WTC11 (cell line): ENCODE measurements around the gene DNAH14. TPM values are rescaled to one million over a fixed set of nuclear protein-coding genes. Genes with fewer than 3 reads are reported as not detected.

Experiments
- ATAC-seq: fragments of 200-7000 bp; cut with Tn5 transposase; 2 replicates; pipeline ENCODE4 v1.10.0; 2021; ENCODE audit warnings: mild to moderate bottlenecking, moderate library complexity
- CTCF ChIA-PET: fragments of 300-600 bp; sonication (Branson Sonifier 250); formaldehyde crosslinking; loops from one replicate; lab custom pipeline; 2021; ENCODE audit warnings: antibody characterized with exemption; lab: Charles Lee
- POLR2A ChIA-PET: fragments of 350-600 bp; sonication (Branson Sonifier 250); formaldehyde crosslinking; loops from one replicate; lab custom pipeline; 2021; ENCODE audit warnings: antibody characterized with exemption; lab: Charles Lee
- DNase-seq: peaks from one replicate; pipeline ENCODE4 v3.0.0; 2021; ENCODE audit warnings: low spot score
- H3K27ac Mint-ChIP-seq: 2 replicates; pipeline ENCODE4 v1.8.0; 2021; ENCODE audit warnings: mixed read lengths
- H3K27me3 Mint-ChIP-seq: 2 replicates; pipeline ENCODE4 v1.8.0; 2021; ENCODE audit warnings: low read depth, mild to moderate bottlenecking, moderate library complexity, mixed read lengths
- H3K36me3 Mint-ChIP-seq: 2 replicates; pipeline ENCODE4 v1.8.0; 2021; ENCODE audit warnings: mixed read lengths
- H3K4me1 Mint-ChIP-seq: 2 replicates; pipeline ENCODE4 v1.8.0; 2022; ENCODE audit warnings: mixed read lengths
- H3K4me3 Mint-ChIP-seq: 2 replicates; pipeline ENCODE4 v1.8.0; 2021; ENCODE audit warnings: mild to moderate bottlenecking, moderate library complexity, mixed read lengths
- H3K9me3 Mint-ChIP-seq: 2 replicates; pipeline ENCODE4 v1.8.0; 2021; ENCODE audit warnings: mixed read lengths
- ESRRA ChIP-seq: sonication (generic); formaldehyde crosslinking; IDR thresholded peaks from 2 replicates; pipeline ENCODE4 v1.8.1; 2022; ENCODE audit warnings: mild to moderate bottlenecking, missing genetic modification reagents, borderline replicate concordance
- FOXP1 ChIP-seq: sonication (generic); formaldehyde crosslinking; IDR thresholded peaks from 2 replicates; pipeline ENCODE4 v1.8.0; 2022; ENCODE audit warnings: missing genetic modification reagents, mild to moderate bottlenecking, moderate library complexity, borderline replicate concordance
- HMGA2 ChIP-seq: fragments of 250-450 bp; sonication (Bioruptor Pico); IDR thresholded peaks from 2 replicates; pipeline ENCODE4 v1.4.0; 2021; ENCODE audit warnings: mild to moderate bottlenecking, moderate library complexity
- JAZF1 ChIP-seq: fragments of 250-450 bp; sonication (Bioruptor Pico); IDR thresholded peaks from 2 replicates; pipeline ENCODE4 v1.9.0; 2021; ENCODE audit warnings: moderate library complexity, mild to moderate bottlenecking, inconsistent platforms
- MXD4 ChIP-seq: fragments of 250-450 bp; sonication (Bioruptor Pico); IDR thresholded peaks from 2 replicates; pipeline ENCODE4 v1.8.0; 2021; ENCODE audit warnings: mild to moderate bottlenecking, moderate library complexity, borderline replicate concordance
- NFE2L1 ChIP-seq: sonication (generic); formaldehyde crosslinking; IDR thresholded peaks from 2 replicates; pipeline ENCODE4 v1.8.1; 2023; ENCODE audit warnings: missing genetic modification reagents
- NR1H2 ChIP-seq: sonication (generic); formaldehyde crosslinking; IDR thresholded peaks from 2 replicates; pipeline ENCODE4 v1.9.0; 2021; ENCODE audit warnings: mild to moderate bottlenecking, moderate library complexity, missing genetic modification reagents
- RELA ChIP-seq: sonication (generic); formaldehyde crosslinking; IDR thresholded peaks from 2 replicates; pipeline ENCODE4 v1.8.1; 2022; ENCODE audit warnings: missing genetic modification reagents, mild to moderate bottlenecking, borderline replicate concordance
- ZNF232 ChIP-seq: sonication (generic); formaldehyde crosslinking; IDR thresholded peaks from 2 replicates; pipeline ENCODE4 v1.8.0; 2022; ENCODE audit warnings: mild to moderate bottlenecking, missing genetic modification reagents
- ZNF671 ChIP-seq: fragments of 250-450 bp; sonication (Bioruptor Pico); IDR thresholded peaks from 2 replicates; pipeline ENCODE4 v1.8.0; 2021; ENCODE audit warnings: mild to moderate bottlenecking
- total RNA-seq: library from RNA; stranded (reverse); gene quantifications from 3 replicates; pipeline ENCODE4 v1.2.3, GENCODE V29; 2021
- TF ChIP-seq, protein P1 (sequence below): sonication (generic); formaldehyde crosslinking; IDR thresholded peaks from 2 replicates; pipeline ENCODE4 v1.8.0; 2022; ENCODE audit warnings: missing genetic modification reagents
- TF ChIP-seq, protein P2 (sequence below): sonication (generic); formaldehyde crosslinking; IDR thresholded peaks from 2 replicates; pipeline ENCODE4 v1.8.1; 2022; ENCODE audit warnings: low read depth, missing genetic modification reagents, borderline replicate concordance
- TF ChIP-seq, protein P3 (sequence below): fragments of 250-450 bp; sonication (Bioruptor Pico); conservative IDR thresholded peaks from 2 replicates; pipeline ENCODE4 v1.9.0; 2021; ENCODE audit warnings: mild to moderate bottlenecking
- TF ChIP-seq, protein P4 (sequence below): fragments of 250-450 bp; sonication (Bioruptor Pico); IDR thresholded peaks from 2 replicates; pipeline ENCODE4 v1.8.0; 2021; ENCODE audit warnings: mild to moderate bottlenecking
- TF ChIP-seq, protein P5 (sequence below): sonication (generic); formaldehyde crosslinking; conservative IDR thresholded peaks from 2 replicates; pipeline ENCODE4 v1.8.1; 2023; ENCODE audit warnings: mild to moderate bottlenecking, low read depth, missing genetic modification reagents, moderate library complexity
- TF ChIP-seq, protein P6 (sequence below): sonication (generic); formaldehyde crosslinking; IDR thresholded peaks from 2 replicates; pipeline ENCODE4 v1.8.1; 2023; ENCODE audit warnings: mild to moderate bottlenecking, missing genetic modification reagents
- TF ChIP-seq, protein P7 (sequence below): sonication (generic); formaldehyde crosslinking; IDR thresholded peaks from 2 replicates; pipeline ENCODE4 v1.8.1; 2023; ENCODE audit warnings: mild to moderate bottlenecking, missing genetic modification reagents, moderate library complexity

The DNAH14 gene
- total RNA-seq, 1 experiment from 2014 or later = 34.1 TPM

DNA sequence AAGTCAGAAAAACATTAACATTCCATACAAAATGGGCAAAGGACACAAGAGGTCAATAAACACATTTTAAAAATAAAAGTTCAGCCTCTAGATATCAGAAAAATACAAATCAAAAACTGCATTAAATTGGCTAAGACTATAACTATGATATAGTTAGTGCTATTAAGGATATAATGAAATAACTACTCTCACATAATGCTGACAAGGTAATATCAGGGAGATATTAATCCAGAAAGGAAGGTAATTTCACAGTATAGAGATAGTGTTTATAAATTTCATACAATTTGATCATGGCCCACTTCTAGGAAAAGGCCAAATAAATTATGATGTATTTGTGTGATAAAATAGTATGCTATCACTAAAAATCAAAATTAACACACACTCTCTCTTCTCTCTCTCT is 436.5 kb downstream of the DNAH14 start (continued):
- TF ChIP-seq ESRRA (no peak), FOXP1 (no peak), ZNF671 (CRISPR knock-in tag) (no peak)
- TF ChIP-seq, protein P1, sequence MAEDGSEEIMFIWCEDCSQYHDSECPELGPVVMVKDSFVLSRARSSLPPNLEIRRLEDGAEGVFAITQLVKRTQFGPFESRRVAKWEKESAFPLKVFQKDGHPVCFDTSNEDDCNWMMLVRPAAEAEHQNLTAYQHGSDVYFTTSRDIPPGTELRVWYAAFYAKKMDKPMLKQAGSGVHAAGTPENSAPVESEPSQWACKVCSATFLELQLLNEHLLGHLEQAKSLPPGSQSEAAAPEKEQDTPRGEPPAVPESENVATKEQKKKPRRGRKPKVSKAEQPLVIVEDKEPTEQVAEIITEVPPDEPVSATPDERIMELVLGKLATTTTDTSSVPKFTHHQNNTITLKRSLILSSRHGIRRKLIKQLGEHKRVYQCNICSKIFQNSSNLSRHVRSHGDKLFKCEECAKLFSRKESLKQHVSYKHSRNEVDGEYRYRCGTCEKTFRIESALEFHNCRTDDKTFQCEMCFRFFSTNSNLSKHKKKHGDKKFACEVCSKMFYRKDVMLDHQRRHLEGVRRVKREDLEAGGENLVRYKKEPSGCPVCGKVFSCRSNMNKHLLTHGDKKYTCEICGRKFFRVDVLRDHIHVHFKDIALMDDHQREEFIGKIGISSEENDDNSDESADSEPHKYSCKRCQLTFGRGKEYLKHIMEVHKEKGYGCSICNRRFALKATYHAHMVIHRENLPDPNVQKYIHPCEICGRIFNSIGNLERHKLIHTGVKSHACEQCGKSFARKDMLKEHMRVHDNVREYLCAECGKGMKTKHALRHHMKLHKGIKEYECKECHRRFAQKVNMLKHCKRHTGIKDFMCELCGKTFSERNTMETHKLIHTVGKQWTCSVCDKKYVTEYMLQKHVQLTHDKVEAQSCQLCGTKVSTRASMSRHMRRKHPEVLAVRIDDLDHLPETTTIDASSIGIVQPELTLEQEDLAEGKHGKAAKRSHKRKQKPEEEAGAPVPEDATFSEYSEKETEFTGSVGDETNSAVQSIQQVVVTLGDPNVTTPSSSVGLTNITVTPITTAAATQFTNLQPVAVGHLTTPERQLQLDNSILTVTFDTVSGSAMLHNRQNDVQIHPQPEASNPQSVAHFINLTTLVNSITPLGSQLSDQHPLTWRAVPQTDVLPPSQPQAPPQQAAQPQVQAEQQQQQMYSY (CRISPR knock-in tag) = no peak
- TF ChIP-seq, protein P2, sequence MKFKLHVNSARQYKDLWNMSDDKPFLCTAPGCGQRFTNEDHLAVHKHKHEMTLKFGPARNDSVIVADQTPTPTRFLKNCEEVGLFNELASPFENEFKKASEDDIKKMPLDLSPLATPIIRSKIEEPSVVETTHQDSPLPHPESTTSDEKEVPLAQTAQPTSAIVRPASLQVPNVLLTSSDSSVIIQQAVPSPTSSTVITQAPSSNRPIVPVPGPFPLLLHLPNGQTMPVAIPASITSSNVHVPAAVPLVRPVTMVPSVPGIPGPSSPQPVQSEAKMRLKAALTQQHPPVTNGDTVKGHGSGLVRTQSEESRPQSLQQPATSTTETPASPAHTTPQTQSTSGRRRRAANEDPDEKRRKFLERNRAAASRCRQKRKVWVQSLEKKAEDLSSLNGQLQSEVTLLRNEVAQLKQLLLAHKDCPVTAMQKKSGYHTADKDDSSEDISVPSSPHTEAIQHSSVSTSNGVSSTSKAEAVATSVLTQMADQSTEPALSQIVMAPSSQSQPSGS (CRISPR knock-in tag) = no peak

DNA sequence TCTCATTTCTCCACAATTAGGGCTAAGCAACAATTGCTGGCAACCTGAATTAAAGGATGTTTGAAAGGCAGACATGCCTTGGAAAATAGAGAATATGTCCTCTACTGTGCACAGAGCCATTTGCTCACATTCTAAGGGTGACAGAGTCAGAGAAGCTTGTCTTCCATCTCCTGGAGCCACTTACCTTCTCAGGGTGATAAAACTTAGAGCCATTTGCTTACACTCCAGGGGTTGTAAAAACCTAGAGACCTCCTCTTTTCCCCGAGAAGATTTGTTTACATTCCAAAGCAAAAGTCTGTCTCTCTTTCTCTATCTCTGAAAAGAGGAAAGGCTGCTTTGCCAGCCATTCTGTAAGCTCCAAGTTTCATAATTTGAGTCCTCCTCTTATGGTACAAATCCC is 437.1 kb downstream of the DNAH14 start:
- no peaks in the 10 kb centered on the region for H3K36me3 Mint-ChIP-seq
- ChIA-PET POLR2A (no interaction called here), CTCF (no interaction called here)
- peaks cover 54% of the 10 kb centered on the region for H3K27me3 Mint-ChIP-seq
- no peak for ATAC-seq
- H3K4me1 Mint-ChIP-seq = no peaks in the 10 kb centered on the region
- H3K4me3 Mint-ChIP-seq = no peak overlapping the region
- DNase-seq = no peak
- no peaks in the 10 kb centered on the region for H3K9me3 Mint-ChIP-seq
- no peak overlapping the region for H3K27ac Mint-ChIP-seq
- no peak for TF ChIP-seq RELA (CRISPR knock-in tag)
- TF ChIP-seq, protein P3, sequence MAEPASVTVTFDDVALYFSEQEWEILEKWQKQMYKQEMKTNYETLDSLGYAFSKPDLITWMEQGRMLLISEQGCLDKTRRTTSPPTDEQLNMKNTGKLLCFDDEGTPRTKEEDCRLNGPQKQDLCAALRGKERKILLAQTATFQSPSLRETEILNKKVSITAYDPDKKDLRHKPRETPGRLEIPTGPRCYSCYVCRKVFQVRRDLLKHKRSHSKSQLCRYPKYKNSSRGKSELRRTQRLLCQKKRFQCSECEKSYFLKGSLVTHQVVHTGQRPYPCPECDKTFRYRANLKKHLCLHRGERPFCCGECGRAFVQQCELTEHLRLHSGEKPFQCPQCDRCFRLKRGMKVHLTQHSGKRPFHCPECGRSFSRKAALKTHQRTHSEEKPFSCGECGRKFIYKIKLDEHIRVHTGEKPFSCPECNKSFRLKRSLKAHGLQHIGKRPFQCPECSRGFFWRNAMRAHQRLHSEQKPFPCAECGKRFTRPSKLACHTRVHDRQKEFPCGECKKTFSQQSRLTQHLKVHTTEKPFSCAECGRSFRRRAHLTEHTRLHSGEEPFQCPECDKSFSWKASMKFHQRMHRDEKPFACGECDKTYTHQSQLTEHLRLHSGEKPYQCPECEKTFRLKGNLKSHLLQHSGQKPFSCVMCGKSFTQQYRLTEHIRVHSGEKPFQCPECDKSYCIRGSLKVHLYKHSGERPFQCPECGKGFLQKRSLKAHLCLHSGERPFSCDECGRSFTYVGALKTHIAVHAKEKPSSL (CRISPR knock-in tag) = no peak
- TF ChIP-seq MXD4 (CRISPR knock-in tag) = no peak
- TF ChIP-seq NFE2L1 (CRISPR knock-in tag) = no peak
- TF ChIP-seq, protein P4, sequence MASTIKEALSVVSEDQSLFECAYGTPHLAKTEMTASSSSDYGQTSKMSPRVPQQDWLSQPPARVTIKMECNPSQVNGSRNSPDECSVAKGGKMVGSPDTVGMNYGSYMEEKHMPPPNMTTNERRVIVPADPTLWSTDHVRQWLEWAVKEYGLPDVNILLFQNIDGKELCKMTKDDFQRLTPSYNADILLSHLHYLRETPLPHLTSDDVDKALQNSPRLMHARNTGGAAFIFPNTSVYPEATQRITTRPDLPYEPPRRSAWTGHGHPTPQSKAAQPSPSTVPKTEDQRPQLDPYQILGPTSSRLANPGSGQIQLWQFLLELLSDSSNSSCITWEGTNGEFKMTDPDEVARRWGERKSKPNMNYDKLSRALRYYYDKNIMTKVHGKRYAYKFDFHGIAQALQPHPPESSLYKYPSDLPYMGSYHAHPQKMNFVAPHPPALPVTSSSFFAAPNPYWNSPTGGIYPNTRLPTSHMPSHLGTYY (CRISPR knock-in tag) = no peak
- TF ChIP-seq, protein P5, sequence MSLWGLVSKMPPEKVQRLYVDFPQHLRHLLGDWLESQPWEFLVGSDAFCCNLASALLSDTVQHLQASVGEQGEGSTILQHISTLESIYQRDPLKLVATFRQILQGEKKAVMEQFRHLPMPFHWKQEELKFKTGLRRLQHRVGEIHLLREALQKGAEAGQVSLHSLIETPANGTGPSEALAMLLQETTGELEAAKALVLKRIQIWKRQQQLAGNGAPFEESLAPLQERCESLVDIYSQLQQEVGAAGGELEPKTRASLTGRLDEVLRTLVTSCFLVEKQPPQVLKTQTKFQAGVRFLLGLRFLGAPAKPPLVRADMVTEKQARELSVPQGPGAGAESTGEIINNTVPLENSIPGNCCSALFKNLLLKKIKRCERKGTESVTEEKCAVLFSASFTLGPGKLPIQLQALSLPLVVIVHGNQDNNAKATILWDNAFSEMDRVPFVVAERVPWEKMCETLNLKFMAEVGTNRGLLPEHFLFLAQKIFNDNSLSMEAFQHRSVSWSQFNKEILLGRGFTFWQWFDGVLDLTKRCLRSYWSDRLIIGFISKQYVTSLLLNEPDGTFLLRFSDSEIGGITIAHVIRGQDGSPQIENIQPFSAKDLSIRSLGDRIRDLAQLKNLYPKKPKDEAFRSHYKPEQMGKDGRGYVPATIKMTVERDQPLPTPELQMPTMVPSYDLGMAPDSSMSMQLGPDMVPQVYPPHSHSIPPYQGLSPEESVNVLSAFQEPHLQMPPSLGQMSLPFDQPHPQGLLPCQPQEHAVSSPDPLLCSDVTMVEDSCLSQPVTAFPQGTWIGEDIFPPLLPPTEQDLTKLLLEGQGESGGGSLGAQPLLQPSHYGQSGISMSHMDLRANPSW (CRISPR knock-in tag) = no peak
- TF ChIP-seq ZNF232 (CRISPR knock-in tag) = no peak
- no peak for TF ChIP-seq NR1H2
- TF ChIP-seq, protein P1 (CRISPR knock-in tag) = no peak
- TF ChIP-seq HMGA2 (CRISPR knock-in tag) = no peak
- TF ChIP-seq JAZF1 (CRISPR knock-in tag) = no peak
- TF ChIP-seq, protein P6, sequence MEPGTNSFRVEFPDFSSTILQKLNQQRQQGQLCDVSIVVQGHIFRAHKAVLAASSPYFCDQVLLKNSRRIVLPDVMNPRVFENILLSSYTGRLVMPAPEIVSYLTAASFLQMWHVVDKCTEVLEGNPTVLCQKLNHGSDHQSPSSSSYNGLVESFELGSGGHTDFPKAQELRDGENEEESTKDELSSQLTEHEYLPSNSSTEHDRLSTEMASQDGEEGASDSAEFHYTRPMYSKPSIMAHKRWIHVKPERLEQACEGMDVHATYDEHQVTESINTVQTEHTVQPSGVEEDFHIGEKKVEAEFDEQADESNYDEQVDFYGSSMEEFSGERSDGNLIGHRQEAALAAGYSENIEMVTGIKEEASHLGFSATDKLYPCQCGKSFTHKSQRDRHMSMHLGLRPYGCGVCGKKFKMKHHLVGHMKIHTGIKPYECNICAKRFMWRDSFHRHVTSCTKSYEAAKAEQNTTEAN (CRISPR knock-in tag) = no peak
- TF ChIP-seq, protein P7, sequence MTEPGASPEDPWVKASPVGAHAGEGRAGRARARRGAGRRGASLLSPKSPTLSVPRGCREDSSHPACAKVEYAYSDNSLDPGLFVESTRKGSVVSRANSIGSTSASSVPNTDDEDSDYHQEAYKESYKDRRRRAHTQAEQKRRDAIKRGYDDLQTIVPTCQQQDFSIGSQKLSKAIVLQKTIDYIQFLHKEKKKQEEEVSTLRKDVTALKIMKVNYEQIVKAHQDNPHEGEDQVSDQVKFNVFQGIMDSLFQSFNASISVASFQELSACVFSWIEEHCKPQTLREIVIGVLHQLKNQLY (CRISPR knock-in tag) = no peak
